Activated CD4-positive, alpha-beta T cell treated with anti-CD3 and anti-CD28 coated beads for 1 hour (primary cell): Measurements from ENCODE around the gene RNASE7.
"Not testable (repeated sequence)": the region's sequence is repeated elsewhere in the genome, so short reads cannot be mapped to it uniquely, and the experiment has no call there.

Experiments
- DNase-seq: peaks from one replicate; pipeline ENCODE4 v3.0.0-alpha.2; 2020

Gene RNASE7

GRCh38 chr14:21041676-21042433 is at the start of gene RNASE7:
Gene RNASE7 (plus strand): TSS chr14:21042362. CDS start chr14:21042993, 631 bp downstream.
- DNase-seq = no peak

- no peak for DNase-seq
Observed at GRCh38 chr14:20996521-20996920, 45.6 kb upstream of the RNASE7 start.

GRCh38 chr14:20997115-20997514 is 45.0 kb upstream of the RNASE7 start:
- no peak for DNase-seq

- no peak for DNase-seq
Observed at GRCh38 chr14:20997564-20997963, 44.6 kb upstream of the RNASE7 start.

- DNase-seq = no peak
Observed at GRCh38 chr14:20998139-20998538, 44.0 kb upstream of the RNASE7 start.

- no peak for DNase-seq
Observed at GRCh38 chr14:20998674-20999366, 43.3 kb upstream of the RNASE7 start, which contains the start of gene SLC39A2. Gene SLC39A2 (plus strand): TSS chr14:20999293. CDS start chr14:20999447, 154 bp downstream.

- DNase-seq = no peak
Observed at GRCh38 chr14:20999591-20999990, 42.6 kb upstream of the RNASE7 start.

GRCh38 chr14:21001218-21001617 is 40.9 kb upstream of the RNASE7 start:
- no peak for DNase-seq

GRCh38 chr14:21003788-21004346 is 38.3 kb upstream of the RNASE7 start:
- no peak for DNase-seq

- not testable (repeated sequence) for DNase-seq
Observed at GRCh38 chr14:21009721-21010120, 32.4 kb upstream of the RNASE7 start.

GRCh38 chr14:21011136-21011535 is 31.0 kb upstream of the RNASE7 start:
- DNase-seq = no peak

GRCh38 chr14:21014761-21015190 is 27.4 kb upstream of the RNASE7 start:
- DNase-seq = peak; percentile 68

- DNase-seq = no peak
Observed at GRCh38 chr14:21015312-21015711, 26.9 kb upstream of the RNASE7 start.

- DNase-seq = no peak
Observed at GRCh38 chr14:21016413-21017190, 25.6 kb upstream of the RNASE7 start.

- no peak for DNase-seq
Observed at GRCh38 chr14:21017528-21018245, 24.5 kb upstream of the RNASE7 start.

- no peak for DNase-seq
Observed at GRCh38 chr14:21018286-21018685, 23.9 kb upstream of the RNASE7 start.

- DNase-seq = no peak
Observed at GRCh38 chr14:21018781-21019180, 23.4 kb upstream of the RNASE7 start.

- no peak for DNase-seq
Observed at GRCh38 chr14:21019366-21019765, 22.8 kb upstream of the RNASE7 start.

GRCh38 chr14:21020977-21021545 is 21.1 kb upstream of the RNASE7 start:
- DNase-seq = no peak

- no peak for DNase-seq
Observed at GRCh38 chr14:21022686-21023085, 19.5 kb upstream of the RNASE7 start.

GRCh38 chr14:21023174-21023573 is 19.0 kb upstream of the RNASE7 start:
- DNase-seq = no peak
